Mammary epithelial cell (primary cell): Measurements from ENCODE around the gene MUC12.

Experiments
- CTCF ChIP-seq, 2 donors: IDR thresholded peaks in 1 of 2; conservative IDR thresholded peaks in 1 of 2; 2 replicates each; pipeline ENCODE4 v1.5.1; 2011 to 2012; ENCODE audit warnings: inconsistent platforms in 2 of 2, low read length in 2 of 2, mild to moderate bottlenecking in 2 of 2, control low read depth in 1 of 2, low read depth in 1 of 2; ENCODE audit not compliant: insufficient read depth in 1 of 2; ENCODE audit errors: extremely low read depth in 1 of 2
- EZH2 ChIP-seq: IDR thresholded peaks from 2 replicates; pipeline ENCODE4 v1.6.1; 2012; ENCODE audit warnings: low read length, inconsistent platforms, borderline replicate concordance

GRCh38 chr7:100983451-100984187 is 14.3 kb downstream of the MUC12 start:
- TF ChIP-seq CTCF (conservative IDR thresholded peaks at IDR 0.05 in 1 of 2, IDR thresholded peaks at IDR 0.05 in 1 of 2; ENCODE audit: extremely low read depth in 1 of 2, insufficient read depth in 1 of 2, low read depth in 1 of 2, low read length in 2 of 2) (no peak), EZH2 (no peak)
